NB4 (cell line): Measurements from ENCODE around the gene LPP.

Experiments
- DNase-seq: peaks from one replicate; pipeline ENCODE4 v3.0.0; 2010; ENCODE audit warnings: low read depth
- H3K4me3 ChIP-seq: one replicate; pipeline ENCODE4 v1.5.1; 2011; ENCODE audit warnings: mild to moderate bottlenecking, low read depth, low read length, moderate library complexity
- CTCF ChIP-seq: IDR thresholded peaks from one replicate; pipeline ENCODE4 v1.5.1; 2012; ENCODE audit warnings: low read depth, low read length
- MAX ChIP-seq: IDR thresholded peaks from 2 replicates; pipeline ENCODE4 v1.6.1; 2011; ENCODE audit warnings: low read depth, low read length
- MYC ChIP-seq: IDR thresholded peaks from 2 replicates; pipeline ENCODE4 v1.6.1; 2011; ENCODE audit warnings: low read depth, low read length
- POLR2A ChIP-seq: IDR thresholded peaks from 2 replicates; pipeline ENCODE4 v1.6.1; 2011; ENCODE audit warnings: mild to moderate bottlenecking; ENCODE audit not compliant: insufficient read length; ENCODE audit errors: extremely low read depth

Gene LPP

GRCh38 chr3:188139466-188139865 is 14.5 kb upstream of the LPP start:
- TF ChIP-seq MAX (no peak), MYC (no peak), POLR2A (no peak), CTCF (no peak)
- DNase-seq = no peak
- no peak overlapping the region for H3K4me3 ChIP-seq

GRCh38 chr3:188146219-188146618 is 7.7 kb upstream of the LPP start:
- no peak overlapping the region for H3K4me3 ChIP-seq
- DNase-seq = no peak
- no peak for TF ChIP-seq CTCF
- no peak for TF ChIP-seq MAX
- TF ChIP-seq POLR2A = no peak
- no peak for TF ChIP-seq MYC

GRCh38 chr3:188147782-188148181 is 6.2 kb upstream of the LPP start:
- TF ChIP-seq POLR2A (no peak), MYC (no peak), CTCF (no peak), MAX (no peak)
- DNase-seq = no peak
- no peak overlapping the region for H3K4me3 ChIP-seq

GRCh38 chr3:188148318-188148717 is 5.6 kb upstream of the LPP start:
- TF ChIP-seq POLR2A = no peak
- TF ChIP-seq MAX = no peak
- no peak for TF ChIP-seq MYC
- no peak for TF ChIP-seq CTCF
- DNase-seq = no peak
- H3K4me3 ChIP-seq = no peak overlapping the region

- TF ChIP-seq MAX (no peak), MYC (no peak), CTCF (no peak), POLR2A (no peak)
- DNase-seq = no peak
- H3K4me3 ChIP-seq = no peak overlapping the region
Measured at GRCh38 chr3:188149587-188149986, 4.4 kb upstream of the LPP start.

GRCh38 chr3:188150982-188151381 is 3.0 kb upstream of the LPP start:
- no peak for TF ChIP-seq MYC
- TF ChIP-seq MAX = no peak
- no peak for TF ChIP-seq CTCF
- no peak for TF ChIP-seq POLR2A
- H3K4me3 ChIP-seq = no peak overlapping the region
- DNase-seq = no peak
